Activated naive CD4-positive, alpha-beta T cell treated with anti-CD3 and anti-CD28 coated beads, Interleukin-2, amount 50 U/mL, for 72 hours (primary cell): ENCODE measurements around the gene CTSA. TPM values are rescaled to one million over a fixed set of nuclear protein-coding genes. Genes with fewer than 3 reads are reported as not detected.

ENCODE experiments used
- ATAC-seq, 2 donors: fragments of 150-1000 bp; cut with Tn5 transposase; 2 replicates each; pipeline ENCODE4 v1.10.0; 2021; ENCODE audit warnings: mild to moderate bottlenecking in 2 of 2, moderate library complexity in 2 of 2
- DNase-seq, 2 donors: peaks; one replicate each; pipeline ENCODE4 v3.0.0; 2021 to 2022; ENCODE audit warnings: low spot score in 2 of 2
- H3K27ac Mint-ChIP-seq, 2 donors: one replicate each; pipeline ENCODE4 v1.8.0; 2022; ENCODE audit warnings: mild to moderate bottlenecking in 2 of 2, mixed read lengths in 2 of 2
- H3K36me3 Mint-ChIP-seq, 2 donors: one replicate each; pipeline ENCODE4 v1.8.0; 2022; ENCODE audit warnings: mixed read lengths in 2 of 2
- H3K9me3 Mint-ChIP-seq, 2 donors: one replicate each; pipeline ENCODE4 v1.8.0; 2022; ENCODE audit warnings: mixed read lengths in 2 of 2
- total RNA-seq, 2 donors: library from RNA; stranded (reverse); gene quantifications; one replicate each; pipeline ENCODE4 v1.2.3, GENCODE V29; 2022

CTSA gene
- total RNA-seq, 2 donors from 2014 or later, result 55.6 to 98.5 TPM

GRCh38 chr20:45904583-45905504, 13.7 kb downstream of the CTSA start:
- DNase-seq, result no peak
- H3K9me3 Mint-ChIP-seq, result no peaks in the 10 kb centered on the region
- H3K27ac Mint-ChIP-seq, result peak overlapping the region in 1 of 2 donors; percentile 7
- H3K36me3 Mint-ChIP-seq, result no peaks in the 10 kb centered on the region
- ATAC-seq, result no peak

DNA sequence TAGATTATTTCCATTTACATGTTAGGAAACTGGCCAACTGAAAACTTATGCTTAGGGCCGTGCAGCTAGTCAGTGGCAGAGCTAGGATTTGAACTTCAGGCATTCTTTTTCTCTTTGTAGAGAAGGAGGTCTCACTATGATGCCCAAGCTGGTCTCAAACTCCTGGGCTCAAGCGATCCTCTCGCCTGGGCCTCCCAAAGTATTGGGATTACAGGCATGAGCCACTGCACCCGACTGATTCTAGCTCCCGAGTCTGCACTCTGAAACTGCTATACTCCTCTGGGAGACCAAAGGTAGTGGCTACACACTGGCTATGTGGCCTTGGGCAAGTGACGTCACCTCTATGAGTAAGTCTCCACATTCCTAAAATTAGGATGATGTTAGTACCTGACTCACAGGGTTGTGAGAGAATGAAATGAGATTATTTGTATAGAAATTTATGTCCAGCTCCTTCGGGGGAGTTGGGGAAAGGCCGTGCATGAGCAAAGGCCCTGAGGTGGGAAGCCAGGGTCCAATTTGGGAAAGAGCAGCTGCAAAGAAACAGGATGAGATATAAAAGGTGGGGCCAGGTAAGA, 14.5 kb downstream of the CTSA start:
- DNase-seq, result no peak
- H3K36me3 Mint-ChIP-seq, result no peaks in the 10 kb centered on the region
- no peak for ATAC-seq
- H3K27ac Mint-ChIP-seq, result no peak overlapping the region
- peaks cover 0 to under 1% of the 10 kb centered on the region in 2 donors for H3K9me3 Mint-ChIP-seq

DNA sequence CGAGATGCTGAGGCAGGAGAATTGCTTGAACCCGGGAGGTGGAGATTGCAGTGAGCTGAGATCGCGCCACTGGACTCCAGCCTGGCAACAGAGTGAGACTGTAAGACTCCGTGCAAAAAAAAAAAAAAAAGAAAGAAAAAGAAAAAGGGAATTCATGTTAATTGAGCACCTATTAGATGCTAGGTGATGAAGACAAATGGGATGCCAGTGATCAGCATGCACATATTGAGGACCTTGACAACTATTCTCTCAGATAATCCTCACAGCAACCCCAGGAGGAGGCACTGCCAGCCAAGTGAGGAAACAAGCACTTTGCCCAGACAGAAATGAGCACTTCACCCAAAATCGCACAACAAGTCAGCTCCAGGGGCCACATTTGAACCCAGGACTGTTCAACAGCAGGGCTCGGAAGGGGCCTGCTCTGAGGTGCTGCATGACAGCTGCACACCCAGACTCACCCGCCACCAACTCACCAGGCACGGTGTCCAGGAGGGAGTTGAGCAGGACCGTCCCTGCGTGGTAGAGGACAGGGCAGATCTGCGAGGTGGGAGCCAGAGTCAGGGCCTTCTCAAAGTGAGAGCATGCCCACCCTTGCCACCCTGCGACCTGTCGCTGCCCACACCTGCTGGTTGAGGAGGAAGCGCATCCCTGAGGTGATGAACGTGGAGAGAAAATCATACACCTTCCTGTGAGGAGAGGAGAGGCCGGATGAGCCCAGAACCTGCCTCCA, 16.2 kb downstream of the CTSA start:
- Mint-ChIP-seq H3K27ac (no peak overlapping the region), H3K36me3 (no peaks in the 10 kb centered on the region), H3K9me3 (peaks cover 0 to 4% of the 10 kb centered on the region in 2 donors)
- ATAC-seq, result no peak
- no peak for DNase-seq

DNA sequence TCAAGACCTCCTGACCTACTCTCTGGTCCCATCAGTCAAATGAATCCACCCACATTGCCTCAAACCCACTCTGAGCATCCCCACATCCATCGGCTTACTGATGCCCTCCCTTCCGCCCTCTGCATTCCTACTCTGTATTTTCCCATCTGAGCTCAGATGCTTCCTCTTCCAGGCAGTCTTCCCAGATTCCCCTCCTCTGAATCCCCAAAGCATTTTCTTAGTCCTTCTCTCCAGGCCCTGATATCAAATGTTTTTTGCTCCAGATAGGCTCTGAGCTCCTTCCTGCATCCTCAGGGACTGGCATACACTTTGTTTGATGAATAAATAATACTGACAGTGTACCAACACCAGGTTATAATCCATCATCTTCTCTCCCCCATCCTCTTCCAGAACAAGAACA, 16.9 kb downstream of the CTSA start:
- H3K27ac Mint-ChIP-seq, result no peak overlapping the region
- no peaks in the 10 kb centered on the region for H3K36me3 Mint-ChIP-seq
- ATAC-seq, result no peak
- H3K9me3 Mint-ChIP-seq, result peaks cover 0 to 4% of the 10 kb centered on the region in 2 donors
- no peak for DNase-seq

GRCh38 chr20:45909336-45909808, 18.2 kb downstream of the CTSA start:
- ATAC-seq (no peak), DNase-seq (no peak)
- H3K9me3 Mint-ChIP-seq, result peaks cover 0 to 4% of the 10 kb centered on the region in 2 donors
- H3K36me3 Mint-ChIP-seq, result no peaks in the 10 kb centered on the region
- H3K27ac Mint-ChIP-seq, result no peak overlapping the region

DNA sequence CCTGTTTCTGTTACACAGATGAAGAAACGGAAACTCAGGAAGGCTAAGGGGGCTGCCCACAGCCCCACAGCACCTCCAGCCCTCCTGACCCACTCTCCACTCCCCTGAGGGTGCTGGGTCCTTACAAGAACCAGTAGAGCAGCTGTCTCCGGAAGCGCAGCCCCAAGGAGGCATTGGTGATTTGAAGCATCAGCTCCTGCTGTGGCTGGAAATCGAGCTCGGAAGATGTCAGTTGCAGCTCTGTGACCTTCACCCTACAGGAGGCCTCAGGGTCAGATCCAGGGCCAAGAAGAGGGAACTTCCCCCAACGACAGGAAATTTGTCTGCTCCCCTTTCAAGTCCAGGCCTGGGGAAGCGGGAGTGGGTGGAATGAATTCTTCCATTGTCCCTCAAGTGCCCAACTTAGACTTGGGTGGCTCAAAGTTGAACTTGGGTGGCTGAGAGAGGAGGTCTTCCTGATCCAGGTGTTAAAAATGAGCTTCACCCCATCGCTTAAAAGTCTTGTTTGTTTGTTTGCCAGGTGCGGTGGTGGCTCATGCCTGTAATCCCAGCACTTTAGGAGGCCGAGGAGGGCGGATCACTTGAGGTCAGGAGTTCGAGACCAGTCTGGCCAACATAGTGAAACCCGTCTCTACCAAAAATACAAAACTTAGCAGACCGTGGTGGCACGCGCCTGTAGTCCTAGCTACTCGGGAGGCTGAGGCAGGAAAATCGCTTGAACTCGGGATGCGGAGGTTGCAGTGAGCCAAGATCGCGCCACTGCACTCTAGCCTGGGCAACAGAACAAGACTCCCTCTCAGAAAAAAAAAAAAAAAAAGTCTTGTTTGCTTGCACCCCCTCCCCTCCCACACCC, 18.9 kb downstream of the CTSA start:
- ATAC-seq (no peak), DNase-seq (no peak)
- H3K9me3 Mint-ChIP-seq, result peaks cover 0 to 4% of the 10 kb centered on the region in 2 donors
- peak overlapping the region; percentile 78 for H3K27ac Mint-ChIP-seq
- no peaks in the 10 kb centered on the region for H3K36me3 Mint-ChIP-seq

DNA sequence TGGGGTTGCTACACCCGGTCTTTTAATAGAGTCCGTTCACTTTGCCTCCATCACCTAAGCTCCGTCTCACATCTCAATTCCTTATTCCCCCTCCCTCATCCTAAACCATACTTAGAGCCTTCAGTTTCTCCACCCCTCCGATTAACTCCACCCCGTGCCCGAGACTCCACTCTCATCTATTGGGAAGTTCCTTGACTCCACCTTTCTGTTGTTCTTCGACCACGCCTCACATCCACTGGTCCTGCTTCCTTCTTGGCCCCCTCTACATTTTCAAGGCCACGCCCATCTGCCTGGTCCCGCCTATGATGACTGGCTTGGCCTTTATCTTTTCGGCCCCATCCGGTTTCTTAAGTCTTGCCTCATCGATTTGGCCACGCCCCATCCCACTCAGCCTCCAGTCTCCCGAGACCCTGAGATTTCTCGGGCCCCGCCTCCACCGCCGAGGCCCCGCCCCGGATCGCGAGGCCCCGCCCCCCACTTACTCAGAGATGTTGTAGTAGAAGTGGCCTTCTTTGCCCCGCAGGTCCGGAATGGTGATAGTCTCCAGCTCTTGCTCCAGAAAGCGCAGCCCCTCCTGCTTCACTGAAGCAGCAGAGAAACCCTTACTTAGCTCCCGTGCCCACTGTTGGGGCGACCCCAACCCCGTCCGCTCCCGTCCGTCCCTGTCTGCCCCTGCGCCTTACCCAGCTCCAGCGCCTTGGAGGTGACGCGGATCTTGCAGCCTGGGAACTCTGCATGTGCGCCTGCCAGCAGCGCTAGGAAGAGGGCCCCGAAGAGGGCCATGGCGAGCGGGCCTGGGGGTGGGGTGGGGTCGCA, 19.7 kb downstream of the CTSA start:
- H3K27ac Mint-ChIP-seq, result peak overlapping the region; percentile 78
- ATAC-seq, result peak; percentile 92 to 96
- peak; percentile 91 to 98 for DNase-seq

DNA sequence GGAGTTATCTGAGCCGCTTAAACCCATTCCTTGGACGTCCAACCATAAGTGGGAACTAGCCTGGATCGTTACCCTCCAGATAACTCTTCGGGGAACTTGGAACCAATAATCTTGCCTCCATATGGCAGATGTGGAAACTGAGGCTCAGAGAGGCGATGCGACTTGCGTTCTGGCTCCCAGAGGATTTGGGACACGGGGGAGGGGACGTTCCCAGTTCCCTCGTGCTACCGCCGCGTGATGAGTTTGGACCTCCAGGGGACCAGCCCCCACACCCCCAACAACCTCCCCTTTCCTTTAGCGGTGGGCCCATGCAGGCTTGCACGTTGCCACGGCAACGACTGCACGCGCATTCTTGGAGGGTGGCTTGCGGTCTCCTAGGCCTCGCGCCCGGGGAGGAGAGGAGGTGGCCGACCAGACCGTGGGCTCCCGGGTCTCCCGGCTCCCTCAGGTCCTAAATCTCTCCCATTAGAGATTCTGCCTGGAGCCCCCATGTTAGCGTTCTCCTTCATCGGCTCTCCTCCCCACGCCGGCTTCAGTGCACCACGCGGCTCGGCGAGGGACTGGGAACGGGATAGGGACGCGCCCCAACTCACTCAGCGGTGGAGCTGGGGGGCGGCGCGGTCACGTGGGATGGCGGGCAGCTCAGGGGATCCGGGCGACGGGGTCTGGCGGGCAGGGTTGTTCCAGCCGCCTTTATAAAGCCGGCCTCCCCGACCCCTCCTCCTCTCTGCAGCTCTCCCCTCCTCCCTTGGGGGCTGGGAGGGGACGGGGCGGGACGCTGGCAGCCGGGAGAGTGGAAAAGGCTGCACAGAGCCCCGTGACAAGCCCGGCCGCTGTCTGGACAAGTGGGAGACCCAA, 20.6 kb downstream of the CTSA start, which contains the start of gene PLTP:
Gene PLTP (minus strand): TSS at position 670 of the 858 bp plus-strand sequence. CDS start 703 bp downstream, outside the sequence.
- H3K36me3 Mint-ChIP-seq, result no peaks in the 10 kb centered on the region
- ATAC-seq (peak in 1 of 2 donors; percentile 10), DNase-seq (peak in 1 of 2 donors; percentile 22)
- H3K9me3 Mint-ChIP-seq, result peaks cover 0 to 4% of the 10 kb centered on the region in 2 donors
- peak within 1 kb of the TSS in 1 of 2 donors; percentile 78 for H3K27ac Mint-ChIP-seq

More for the DNA sequence above, 19.7 kb downstream of the CTSA start:
- Mint-ChIP-seq H3K9me3 (peaks cover 0 to 4% of the 10 kb centered on the region in 2 donors), H3K36me3 (no peaks in the 10 kb centered on the region)

- ATAC-seq (no peak), DNase-seq (no peak)
- Mint-ChIP-seq H3K27ac (no peak overlapping the region), H3K9me3 (peaks cover 0 to 4% of the 10 kb centered on the region in 2 donors), H3K36me3 (no peaks in the 10 kb centered on the region)
Measured at GRCh38 chr20:45912344-45912682, 21.2 kb downstream of the CTSA start.

GRCh38 chr20:45913116-45913515, 22.0 kb downstream of the CTSA start:
- H3K27ac Mint-ChIP-seq, result no peak overlapping the region
- no peak for DNase-seq
- H3K36me3 Mint-ChIP-seq, result no peaks in the 10 kb centered on the region
- peak in 1 of 2 donors; percentile 15 for ATAC-seq
- peaks cover 0 to 4% of the 10 kb centered on the region in 2 donors for H3K9me3 Mint-ChIP-seq

- ATAC-seq (no peak), DNase-seq (no peak)
- Mint-ChIP-seq H3K36me3 (no peaks in the 10 kb centered on the region), H3K27ac (no peak overlapping the region), H3K9me3 (no peaks in the 10 kb centered on the region)
Measured at GRCh38 chr20:45917790-45918141, 26.6 kb downstream of the CTSA start.

GRCh38 chr20:45918182-45918737, 27.1 kb downstream of the CTSA start:
- DNase-seq (no peak), ATAC-seq (no peak)
- Mint-ChIP-seq H3K27ac (no peak overlapping the region), H3K9me3 (no peaks in the 10 kb centered on the region), H3K36me3 (no peaks in the 10 kb centered on the region)

DNA sequence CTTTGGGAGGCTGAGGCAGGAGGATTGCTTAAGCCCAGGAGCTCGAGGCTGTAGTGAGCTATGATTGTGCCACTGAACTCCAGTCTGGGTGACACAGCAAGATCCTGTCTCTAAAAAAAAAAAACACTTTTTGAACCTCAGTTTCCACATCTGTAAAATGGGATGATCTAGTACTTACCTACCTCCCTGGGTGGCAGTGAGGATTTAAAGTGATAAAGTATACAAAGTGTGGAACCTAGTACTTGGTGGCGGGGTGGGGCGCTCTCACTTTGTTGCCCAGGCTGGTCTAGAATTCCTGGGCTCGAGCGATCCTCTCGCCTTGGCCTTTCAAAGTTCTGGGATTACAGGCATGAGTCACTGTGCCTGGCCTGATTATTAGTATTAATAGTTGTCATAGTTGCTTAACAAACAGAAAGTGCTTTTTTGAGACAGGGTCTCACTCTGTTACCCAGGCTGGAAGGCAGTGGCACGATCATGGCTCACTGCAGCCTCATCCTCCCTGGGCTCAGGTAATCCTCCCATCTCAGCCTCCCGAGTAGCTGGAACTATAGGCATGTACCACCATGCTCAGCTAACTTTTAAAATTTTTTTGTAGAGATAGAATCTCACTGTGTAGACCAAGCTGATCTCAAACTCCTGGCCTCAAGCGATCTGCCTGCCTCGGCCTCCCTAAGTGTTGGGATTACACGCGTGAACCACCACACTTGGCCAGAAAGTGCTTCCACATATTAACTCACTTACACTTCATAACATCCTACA, 27.8 kb downstream of the CTSA start:
- Mint-ChIP-seq H3K9me3 (no peaks in the 10 kb centered on the region), H3K36me3 (no peaks in the 10 kb centered on the region), H3K27ac (no peak overlapping the region)
- ATAC-seq, result no peak
- DNase-seq, result no peak
